ENCODE measurements around the gene UBA1. TPM values are rescaled to one million over a fixed set of nuclear protein-coding genes. Genes with fewer than 3 reads are reported as not detected.
A peak's percentile ranks its signal among the peaks of the same experiment; 100 is the strongest.

Gene UBA1
- total RNA-seq, 1 donor from 2014 or later, result 168 TPM

GRCh38 chrX:47156611-47157520, 36.8 kb upstream of the UBA1 start:
- no peak overlapping the region for H3K4me3 ChIP-seq
- no peaks in the 10 kb centered on the region for H3K36me3 ChIP-seq
- TF ChIP-seq POLR2AphosphoS5 (IDR thresholded peaks at IDR 0.05; ENCODE audit: insufficient read depth in 1 of 2, low read depth in 1 of 2) (no peak), CTCF (IDR thresholded peaks at IDR 0.05) (no peak), POLR2A (IDR thresholded peaks at IDR 0.05) (no peak)
- peak in 1 of 2 donors; percentile 89 for DNase-seq (ENCODE audit: extremely low spot score in 2 of 2)
- no peaks in the 10 kb centered on the region for H3K4me1 ChIP-seq
- H3K9me3 ChIP-seq, result no peaks in the 10 kb centered on the region
- no peak overlapping the region for H3K27ac ChIP-seq
- intact Hi-C loops (cut with DNase I), result no loop called here
- no peaks in the 10 kb centered on the region for H3K27me3 ChIP-seq

GRCh38 chrX:47158131-47158530, 35.5 kb upstream of the UBA1 start:
- no peaks in the 10 kb centered on the region for H3K27me3 ChIP-seq
- H3K4me1 ChIP-seq, result no peaks in the 10 kb centered on the region
- no peak overlapping the region for H3K27ac ChIP-seq
- TF ChIP-seq POLR2AphosphoS5 (IDR thresholded peaks at IDR 0.05; ENCODE audit: insufficient read depth in 1 of 2, low read depth in 1 of 2), result no peak
- no peak for TF ChIP-seq CTCF (IDR thresholded peaks at IDR 0.05)
- no peak for TF ChIP-seq POLR2A (IDR thresholded peaks at IDR 0.05)
- intact Hi-C loops (cut with DNase I), result no loop called here
- H3K4me3 ChIP-seq, result no peak overlapping the region
- no peaks in the 10 kb centered on the region for H3K9me3 ChIP-seq
- no peaks in the 10 kb centered on the region for H3K36me3 ChIP-seq
- DNase-seq (ENCODE audit: extremely low spot score in 2 of 2), result peak in 1 of 2 donors; percentile 74

- no peak for DNase-seq (ENCODE audit: extremely low spot score in 2 of 2)
- Histone ChIP-seq H3K4me3 (no peak overlapping the region), H3K9me3 (no peaks in the 10 kb centered on the region), H3K27ac (no peak overlapping the region), H3K36me3 (no peaks in the 10 kb centered on the region), H3K27me3 (no peaks in the 10 kb centered on the region), H3K4me1 (no peaks in the 10 kb centered on the region)
- TF ChIP-seq CTCF (IDR thresholded peaks at IDR 0.05) (no peak), POLR2A (IDR thresholded peaks at IDR 0.05) (no peak), POLR2AphosphoS5 (IDR thresholded peaks at IDR 0.05; ENCODE audit: insufficient read depth in 1 of 2, low read depth in 1 of 2) (no peak)
- intact Hi-C loops (cut with DNase I), result no loop called here
Measured at GRCh38 chrX:47158781-47159180, 34.8 kb upstream of the UBA1 start.

GRCh38 chrX:47160781-47161180, 32.8 kb upstream of the UBA1 start:
- TF ChIP-seq POLR2AphosphoS5 (IDR thresholded peaks at IDR 0.05; ENCODE audit: insufficient read depth in 1 of 2, low read depth in 1 of 2) (no peak), CTCF (IDR thresholded peaks at IDR 0.05) (no peak), POLR2A (IDR thresholded peaks at IDR 0.05) (no peak)
- no peaks in the 10 kb centered on the region for H3K36me3 ChIP-seq
- H3K4me3 ChIP-seq, result no peak overlapping the region
- intact Hi-C loops (cut with DNase I), result no loop called here
- H3K9me3 ChIP-seq, result no peaks in the 10 kb centered on the region
- no peak overlapping the region for H3K27ac ChIP-seq
- no peaks in the 10 kb centered on the region for H3K4me1 ChIP-seq
- DNase-seq (ENCODE audit: extremely low spot score in 2 of 2), result no peak
- no peaks in the 10 kb centered on the region for H3K27me3 ChIP-seq

Data from vagina (tissue), 2 donors.